Measurements from ENCODE around the gene PTHLH.

GRCh38 chr12:27913999-27914614, 58.4 kb downstream of the PTHLH start:
- no peak for TF ChIP-seq CTCF (IDR thresholded peaks at IDR 0.05; ENCODE audit: poor library complexity)
- no peak for TF ChIP-seq EZH2phosphoT487 (IDR thresholded peaks at IDR 0.05; ENCODE audit: low read depth, severe bottlenecking, unreplicated experiment)
